NCI-H1436 (cell line): ENCODE results near the gene HCN2.
A peak's percentile ranks its signal among the peaks of the same experiment; 100 is the strongest.
"Not testable (repeated sequence)": the region's sequence is repeated elsewhere in the genome, so short reads cannot be mapped to it uniquely, and the experiment has no call there.

Experiments
- DNase-seq: peaks from one replicate; lab custom pipeline; 2025; lab: John Stamatoyannopoulos, UW

HCN2 gene

DNA sequence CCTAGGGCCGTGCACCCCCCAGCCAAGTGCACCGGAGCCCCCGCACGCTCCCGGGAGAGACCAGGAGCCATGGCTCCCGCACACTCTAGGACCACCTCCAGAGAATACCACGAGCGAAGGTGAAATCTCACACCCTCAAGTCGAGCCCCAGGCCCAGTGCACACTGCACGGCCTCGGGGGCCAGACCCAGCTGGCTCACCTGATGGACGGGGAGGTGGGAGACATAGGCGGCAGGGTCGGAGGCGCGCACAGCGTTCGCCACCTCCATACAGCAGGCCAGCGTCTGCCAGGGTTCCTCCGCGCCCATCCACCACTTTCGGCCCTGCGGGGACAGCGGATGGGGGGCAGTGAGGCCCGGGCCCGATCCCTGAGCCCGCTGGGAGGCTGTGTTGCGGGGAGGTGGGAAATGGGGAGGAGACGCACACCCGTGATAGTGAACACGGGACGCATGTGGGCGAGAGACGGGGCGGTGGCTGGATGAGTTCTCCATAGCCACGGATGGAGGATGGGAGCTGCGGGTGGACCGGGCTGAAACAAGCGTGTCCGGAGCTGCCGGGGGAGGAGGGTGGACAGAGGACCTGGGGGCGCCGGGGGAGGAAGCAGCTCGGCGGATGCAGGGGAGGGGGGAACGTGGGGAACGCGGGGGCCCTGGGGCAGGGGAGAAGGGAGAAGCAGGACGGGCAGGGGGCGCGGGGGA is 30.6 kb downstream of the HCN2 start:
- no peak for DNase-seq

DNA sequence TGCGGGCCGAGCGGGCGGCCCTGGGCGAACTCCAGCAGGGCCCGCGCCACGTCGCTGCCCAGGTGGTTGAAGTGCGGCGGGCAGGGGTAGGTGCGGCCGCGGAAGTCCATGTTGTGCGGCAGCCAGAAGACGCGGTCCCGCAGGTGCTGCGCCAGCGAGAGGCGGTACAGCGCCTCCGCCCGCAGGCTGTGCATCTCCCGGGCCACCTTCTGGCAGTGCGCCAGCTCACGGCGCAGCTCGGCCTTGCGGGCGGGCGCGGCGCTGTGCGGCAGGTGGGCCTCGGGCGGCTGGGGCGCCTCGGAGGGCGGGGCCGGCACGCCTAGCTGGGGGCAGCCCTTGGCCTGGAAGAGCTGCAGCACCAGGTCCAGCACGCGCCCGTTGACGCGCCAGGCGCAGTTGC is 31.5 kb downstream of the HCN2 start:
- DNase-seq = not testable (repeated sequence)

DNA sequence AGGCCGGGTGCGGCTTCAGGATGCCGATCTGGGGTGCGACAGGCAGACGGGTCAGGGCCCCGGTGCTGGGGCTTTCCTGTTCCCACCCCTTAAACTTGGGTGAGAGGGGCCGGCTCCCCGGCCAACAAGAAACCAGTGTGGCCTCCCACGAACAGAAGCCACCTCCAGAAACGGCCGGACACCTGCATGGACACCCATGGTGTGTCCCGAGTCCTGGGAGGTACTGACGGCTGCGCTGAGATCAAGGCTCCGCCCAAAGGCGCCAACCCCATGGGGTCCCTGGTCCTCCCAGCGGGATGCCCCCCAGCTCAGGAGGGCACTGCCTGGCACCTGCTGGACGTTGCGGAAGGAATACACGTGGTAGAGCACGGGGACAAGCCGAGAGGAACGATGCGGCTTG is 32.1 kb downstream of the HCN2 start:
- DNase-seq = no peak

DNA sequence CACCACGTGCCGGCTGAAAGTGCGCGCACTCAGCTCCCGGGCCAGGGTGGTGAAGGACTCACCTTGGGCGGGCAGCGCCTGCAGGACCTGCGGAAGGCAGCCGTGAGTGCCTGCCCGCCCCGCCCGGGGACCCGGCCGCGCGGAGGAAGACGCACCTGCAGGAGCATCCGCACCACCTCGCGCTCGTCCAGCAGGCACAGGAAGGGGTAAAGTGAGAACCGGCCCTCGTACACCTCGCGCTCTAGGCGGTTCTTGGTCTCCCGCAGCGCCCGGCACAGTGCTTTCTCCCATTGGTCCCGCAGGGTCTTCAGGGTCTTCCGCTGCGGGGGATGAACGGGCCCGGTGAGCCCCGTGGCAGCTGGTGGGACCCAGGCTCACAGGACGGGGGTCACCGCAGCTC is 33.0 kb downstream of the HCN2 start:
- no peak for DNase-seq

DNA sequence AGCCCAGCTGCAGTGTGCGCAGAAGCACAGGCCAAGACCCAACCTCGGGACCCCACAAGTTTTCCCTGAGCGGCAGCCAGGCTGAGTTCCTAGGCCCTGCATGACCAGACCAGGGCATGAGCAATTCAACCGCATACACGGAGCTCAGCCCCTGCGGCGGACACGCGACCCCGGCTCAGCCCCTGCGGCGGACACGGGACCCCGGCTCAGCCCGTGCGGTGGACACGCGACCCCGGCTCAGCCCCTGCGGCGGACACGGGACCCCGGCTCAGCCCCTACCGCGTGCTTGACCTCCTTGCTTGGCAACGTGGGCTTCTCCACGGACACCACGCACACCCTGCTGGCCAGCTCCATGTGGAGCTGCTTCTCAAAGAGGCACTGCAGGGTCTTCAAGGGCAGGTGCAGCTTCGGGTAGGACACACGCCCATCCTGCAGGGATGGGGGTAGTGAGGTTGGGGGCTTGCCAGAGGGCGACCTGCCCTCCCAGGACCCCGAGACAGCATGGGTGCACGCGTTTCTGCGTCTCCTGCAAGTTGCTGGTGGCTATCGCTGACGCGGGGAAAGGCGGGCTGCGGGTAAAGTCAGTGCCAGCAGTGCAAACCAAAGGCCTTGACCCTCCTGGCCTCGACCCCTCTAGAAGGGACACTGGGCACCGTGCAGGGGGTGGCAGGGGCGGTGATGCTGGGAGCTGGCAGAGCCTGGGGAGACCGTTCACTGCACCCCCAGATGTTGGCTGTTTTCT is 33.7 kb downstream of the HCN2 start:
- DNase-seq = no peak

DNA sequence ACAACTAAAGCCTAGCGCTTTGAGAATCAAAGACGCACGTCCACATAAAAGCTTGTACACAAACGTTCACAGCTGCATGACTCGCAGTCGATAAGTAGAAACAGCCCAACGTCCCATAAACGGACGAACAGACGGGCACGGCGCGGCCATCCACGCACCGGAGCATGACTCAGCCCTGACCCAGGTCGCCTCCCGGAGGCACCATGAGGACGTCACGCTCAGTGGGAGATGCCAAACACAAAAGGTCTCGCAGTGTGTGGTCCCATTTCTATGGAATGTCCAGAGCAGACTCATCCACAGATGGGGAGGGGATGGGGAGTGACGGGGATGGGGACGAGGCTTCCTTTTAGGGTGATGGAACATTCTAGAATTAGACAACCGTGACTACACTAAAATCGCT is 34.3 kb downstream of the HCN2 start:
- DNase-seq = no peak

DNA sequence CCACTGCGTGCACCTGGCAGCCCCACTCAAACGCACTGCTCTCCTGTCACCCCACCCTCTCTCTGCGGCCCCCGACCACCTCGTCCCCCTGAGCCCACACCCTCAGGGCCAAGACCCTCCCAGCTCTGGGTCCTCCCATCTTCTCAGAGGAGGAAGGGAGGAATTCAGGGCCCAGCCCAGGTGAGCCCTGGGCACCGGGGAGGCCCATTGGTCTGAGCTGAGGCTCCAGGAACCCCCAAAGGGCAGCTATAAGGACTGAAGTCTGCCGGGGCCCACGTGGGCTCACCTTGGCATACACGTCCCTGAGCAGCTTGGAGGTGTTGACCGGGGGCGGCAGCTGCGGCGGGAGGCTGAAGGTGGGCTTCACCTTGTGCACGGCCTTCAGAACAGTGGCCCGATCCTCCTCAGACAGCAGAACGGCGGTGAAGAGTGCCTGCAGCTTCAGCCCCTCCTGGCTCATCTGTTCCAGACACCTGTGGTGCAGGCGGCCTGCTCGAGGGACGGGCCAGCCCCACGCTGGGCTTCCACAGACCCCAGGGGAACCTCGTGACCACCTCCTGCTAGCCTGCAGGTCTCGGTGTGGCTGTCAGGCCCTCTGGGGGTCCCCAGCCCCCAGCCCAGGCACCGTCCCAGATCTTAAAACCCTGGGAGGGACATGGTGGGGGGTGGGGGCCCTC is 34.9 kb downstream of the HCN2 start:
- DNase-seq = no peak

DNA sequence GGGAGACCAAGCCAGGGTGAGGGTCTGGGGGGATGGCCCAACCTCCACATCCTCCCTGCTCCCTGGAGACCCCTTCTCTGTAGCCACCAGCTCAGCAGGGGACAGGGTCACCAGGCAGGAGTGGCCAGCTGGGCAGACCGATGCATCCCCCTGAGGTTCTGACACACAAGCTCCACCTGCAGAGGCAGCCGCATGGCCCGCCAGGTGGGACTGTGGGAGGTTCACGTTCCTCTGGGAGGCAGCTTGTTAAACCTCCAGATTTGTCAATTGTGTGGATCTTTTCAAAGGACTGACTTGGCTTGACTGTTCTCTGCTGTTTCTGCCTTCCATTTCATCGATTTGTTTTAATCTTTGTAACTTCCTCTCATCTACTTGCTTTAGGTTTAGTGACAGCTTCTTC is 35.6 kb downstream of the HCN2 start:
- no peak for DNase-seq

DNA sequence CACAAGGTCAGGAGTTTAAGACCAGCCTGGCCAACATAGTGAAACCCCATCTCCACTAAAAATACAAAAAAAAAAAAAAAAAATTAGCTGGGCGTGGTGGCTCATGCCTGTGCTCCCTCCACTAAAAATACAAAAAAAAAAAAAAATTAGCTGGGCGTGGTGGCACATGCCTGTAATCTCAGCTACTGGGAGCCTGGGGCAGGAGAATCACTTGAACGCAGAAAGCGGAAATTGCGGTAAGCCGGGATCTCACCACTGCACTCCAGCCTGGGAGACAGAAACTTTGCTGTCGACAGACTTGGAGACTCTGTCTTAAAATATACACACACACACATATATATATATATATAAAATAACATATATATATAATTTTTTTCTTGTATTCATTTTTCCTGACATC is 36.9 kb downstream of the HCN2 start:
- DNase-seq = not testable (repeated sequence)

DNA sequence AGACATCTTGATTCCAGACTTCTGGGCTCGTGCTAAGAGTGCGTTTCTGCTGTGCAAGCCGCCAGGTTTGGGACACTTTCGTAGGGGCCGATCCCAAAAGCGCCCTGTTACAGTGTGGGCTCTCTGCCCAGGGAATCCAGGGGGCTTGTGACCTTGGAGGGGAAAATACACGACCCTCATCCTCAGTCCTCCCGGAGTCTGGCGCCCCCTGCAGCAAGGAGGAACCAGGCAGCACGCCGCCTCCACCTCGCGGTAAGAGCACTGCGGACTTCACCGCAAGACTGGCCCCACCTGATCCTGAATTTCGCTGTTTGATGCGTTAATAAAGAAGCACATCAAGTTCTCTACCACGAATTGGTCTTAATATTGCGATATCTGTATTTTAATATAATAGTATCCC is 38.5 kb downstream of the HCN2 start:
- no peak for DNase-seq

DNA sequence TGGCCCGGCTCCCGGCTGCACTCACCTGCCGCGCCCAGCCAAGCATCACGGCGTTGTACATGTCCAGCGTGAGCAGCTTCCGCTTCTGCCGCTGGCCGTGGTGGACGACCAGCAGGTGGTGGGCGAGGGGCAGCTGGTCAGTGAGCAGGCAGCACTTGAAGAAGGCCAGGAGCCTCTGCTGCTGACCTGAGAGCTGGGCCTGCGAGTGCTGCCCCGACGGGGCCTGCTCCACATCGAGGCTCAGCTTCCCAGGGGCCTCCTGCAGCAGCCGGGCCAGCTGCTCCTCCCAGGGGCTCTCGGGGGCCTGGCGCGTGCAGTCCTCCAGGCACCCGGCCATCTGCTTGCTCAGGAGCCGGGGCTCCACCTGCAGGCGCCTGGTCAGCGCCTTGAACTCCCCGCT is 39.8 kb downstream of the HCN2 start:
- not testable (repeated sequence) for DNase-seq

DNA sequence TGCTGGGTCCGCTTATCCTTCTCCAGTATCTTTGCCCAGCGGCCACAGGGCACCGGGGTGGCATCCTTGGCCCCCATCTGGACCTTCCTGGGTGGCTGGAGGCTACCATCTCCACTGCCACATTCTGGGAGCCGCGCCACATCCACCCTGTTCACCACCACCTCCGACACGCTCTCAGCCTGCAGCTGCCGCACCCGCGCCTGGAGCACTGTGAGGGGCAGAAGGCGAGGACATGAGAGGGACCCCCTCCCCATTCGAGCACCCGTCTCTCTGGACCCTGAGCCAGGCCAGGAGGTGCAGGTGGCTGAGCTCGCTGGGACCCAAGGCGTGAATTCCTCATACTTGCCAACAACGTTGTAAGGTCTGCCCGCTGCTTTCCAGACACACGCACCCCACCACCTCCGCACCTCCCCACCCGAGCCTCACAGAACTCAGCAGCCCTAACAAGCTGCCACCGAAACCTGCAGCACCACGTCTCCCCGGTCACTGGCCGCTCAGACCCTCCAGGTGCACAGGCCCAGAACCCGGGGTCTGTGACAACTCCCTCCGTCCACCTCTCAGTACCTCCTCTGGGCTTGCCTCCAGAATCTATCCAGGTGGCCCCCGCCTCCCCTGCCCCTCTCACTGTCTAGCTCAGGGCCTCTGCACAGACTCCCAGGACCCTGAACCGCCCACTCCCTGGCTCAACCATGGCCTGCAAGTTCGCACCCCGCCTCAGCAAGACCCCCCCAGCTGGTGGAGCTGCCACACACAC is 40.5 kb downstream of the HCN2 start:
- DNase-seq = no peak

DNA sequence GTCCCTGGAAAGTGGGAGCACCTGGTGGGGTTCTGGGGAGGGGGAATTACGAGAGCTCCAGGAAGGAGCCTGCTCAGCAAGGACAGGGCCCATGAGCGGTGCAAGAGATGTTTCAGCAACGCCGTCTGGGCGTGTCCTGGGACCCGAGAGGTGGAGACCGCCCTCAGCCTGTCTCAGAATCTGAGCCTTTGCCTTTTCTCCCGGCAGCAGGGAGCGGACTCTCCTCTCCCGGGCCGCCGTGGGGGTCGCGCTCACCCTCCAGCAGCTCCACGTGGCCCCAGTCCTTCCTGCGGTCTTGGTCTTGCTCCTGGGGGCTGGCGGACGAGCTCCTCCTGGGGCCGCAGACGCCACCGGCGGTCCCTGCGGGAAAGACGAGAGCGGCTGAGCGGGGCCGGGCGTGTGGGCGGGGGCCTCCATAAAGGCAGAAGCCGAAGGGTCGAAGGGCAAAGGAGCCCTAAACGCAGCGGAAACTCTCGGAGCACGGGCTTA is 42.9 kb downstream of the HCN2 start:
- DNase-seq = no peak

DNA sequence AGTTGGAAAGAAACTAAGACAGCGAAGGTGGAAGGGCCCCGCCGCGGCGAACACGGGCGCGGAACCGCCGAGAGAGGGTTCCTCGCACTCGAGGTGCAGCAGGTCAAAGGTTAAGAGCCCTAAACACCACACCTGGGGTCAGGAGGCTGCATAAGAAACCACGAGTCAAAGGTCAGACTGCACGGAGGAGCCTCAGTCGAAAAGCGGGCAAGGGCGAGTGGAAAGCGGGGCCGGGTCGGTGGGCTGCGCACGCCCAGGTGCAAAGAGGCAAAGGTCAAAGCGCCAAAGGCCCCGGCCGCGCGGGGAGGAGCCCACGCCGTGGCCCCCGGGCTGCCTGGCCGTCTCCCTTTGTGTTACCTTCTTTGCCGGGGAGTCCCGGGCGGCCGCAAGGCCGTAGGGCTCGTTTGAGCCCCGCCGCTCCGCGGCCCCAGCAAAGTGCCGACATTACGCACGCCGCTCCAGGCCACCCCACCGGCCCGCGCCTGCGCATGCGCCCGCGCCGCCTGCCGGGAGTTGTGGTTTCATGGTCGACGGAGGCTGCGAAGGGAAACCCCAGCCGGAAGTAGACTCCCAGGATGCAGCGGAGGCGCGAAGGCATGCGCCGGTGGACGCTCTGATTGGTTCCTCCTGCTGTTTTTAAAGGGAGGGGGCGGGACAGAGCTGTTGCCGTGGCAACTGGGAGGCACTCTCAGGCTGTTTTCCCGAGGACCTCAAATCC is 43.5 kb downstream of the HCN2 start, which contains the start of gene POLRMT:
TSS of gene POLRMT (minus strand) at position 470 of the 718 bp plus-strand sequence. CDS start at position 445, 25 bp downstream.
- peak; percentile 97 for DNase-seq

DNA sequence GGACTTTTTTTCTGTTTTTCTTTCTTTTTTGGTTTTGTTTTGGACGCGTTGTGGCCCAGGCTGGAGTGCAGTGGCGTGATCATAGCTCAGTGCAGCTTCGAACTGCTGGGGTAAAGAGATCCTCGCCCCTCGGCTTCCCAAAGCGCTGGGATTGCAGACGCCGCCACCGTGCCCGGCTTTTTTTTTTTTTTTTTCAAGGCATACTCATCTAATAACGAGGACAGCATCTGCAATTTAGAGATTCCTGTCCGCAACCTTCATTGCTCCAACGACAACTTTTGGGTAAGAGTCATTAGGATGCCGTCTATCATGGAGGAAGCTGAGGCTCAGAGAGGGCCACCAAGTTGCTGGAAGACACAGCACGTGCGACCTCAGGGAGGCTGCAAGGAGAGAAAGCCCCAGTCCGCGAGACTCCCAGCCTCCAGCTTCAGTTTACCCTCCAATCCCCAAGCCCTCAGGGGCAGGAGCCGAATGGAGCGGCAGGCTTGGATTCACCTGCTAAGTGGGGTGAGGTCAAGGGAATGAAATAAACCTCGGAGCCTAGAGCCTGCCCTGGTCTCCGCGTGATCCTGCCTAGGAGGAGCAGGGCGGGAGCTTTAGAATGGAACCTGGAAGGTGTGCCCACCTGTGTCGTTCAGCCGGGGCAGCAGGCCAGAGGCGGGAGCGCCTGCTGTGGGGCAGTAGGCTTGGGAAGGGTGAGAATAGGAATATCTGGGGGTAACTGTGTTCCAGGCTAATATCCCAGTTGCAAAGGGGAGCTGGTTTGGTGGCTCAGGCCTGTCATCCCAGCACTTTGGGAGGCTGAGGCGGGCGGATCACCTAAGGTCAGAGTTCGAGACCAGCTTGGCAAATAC is 44.3 kb downstream of the HCN2 start:
- no peak for DNase-seq

DNA sequence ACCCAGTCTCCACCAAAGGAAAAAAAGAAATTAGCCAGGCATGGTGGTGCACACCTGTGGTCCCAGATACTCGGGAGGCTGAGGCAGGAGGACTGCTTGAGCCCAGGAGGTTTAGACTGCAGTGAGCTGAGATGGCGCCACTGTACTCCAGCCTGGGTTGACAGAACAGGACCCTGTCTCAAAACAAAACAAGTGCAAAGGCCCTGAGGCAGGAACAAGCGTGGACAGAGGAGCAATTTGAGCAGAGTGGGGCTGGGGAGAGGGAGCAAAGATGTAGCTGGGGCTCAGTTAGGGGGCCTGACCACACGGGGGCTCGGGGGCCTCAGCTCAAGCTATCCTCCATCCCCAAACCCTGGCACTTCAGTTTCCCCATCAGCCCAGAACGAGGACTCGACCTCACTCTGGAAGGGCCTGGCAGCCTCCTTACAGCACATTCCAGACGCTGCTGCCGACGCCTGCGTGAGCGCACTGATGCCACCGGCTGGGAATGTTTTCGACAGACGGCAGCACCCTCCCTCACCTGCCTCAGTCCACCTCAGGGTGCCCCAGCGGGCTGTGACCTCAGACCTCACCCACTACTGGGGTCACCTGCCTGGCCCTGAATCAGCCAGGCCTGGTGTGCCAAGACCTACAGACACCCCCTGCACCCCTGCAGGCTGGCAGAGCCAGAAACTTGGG is 45.4 kb downstream of the HCN2 start:
- DNase-seq = no peak

DNA sequence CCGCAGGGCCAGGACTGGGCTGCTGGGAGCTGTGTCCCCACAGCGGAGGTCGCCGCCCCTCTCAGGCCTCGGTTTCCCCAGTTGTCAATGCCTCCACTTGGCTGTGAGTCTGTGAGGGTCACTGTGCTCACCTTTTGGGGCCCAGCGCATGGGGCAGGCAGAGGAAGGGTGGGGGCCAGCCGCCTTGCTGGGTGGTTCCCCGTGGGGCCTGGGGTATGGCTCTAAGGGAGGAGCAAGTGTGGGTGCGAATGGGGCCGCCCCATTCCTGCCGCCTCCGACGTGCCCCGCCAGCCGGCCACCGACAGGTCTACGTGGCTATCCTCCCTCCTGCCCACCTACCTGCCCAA is 49.2 kb downstream of the HCN2 start:
- DNase-seq = no peak

DNA sequence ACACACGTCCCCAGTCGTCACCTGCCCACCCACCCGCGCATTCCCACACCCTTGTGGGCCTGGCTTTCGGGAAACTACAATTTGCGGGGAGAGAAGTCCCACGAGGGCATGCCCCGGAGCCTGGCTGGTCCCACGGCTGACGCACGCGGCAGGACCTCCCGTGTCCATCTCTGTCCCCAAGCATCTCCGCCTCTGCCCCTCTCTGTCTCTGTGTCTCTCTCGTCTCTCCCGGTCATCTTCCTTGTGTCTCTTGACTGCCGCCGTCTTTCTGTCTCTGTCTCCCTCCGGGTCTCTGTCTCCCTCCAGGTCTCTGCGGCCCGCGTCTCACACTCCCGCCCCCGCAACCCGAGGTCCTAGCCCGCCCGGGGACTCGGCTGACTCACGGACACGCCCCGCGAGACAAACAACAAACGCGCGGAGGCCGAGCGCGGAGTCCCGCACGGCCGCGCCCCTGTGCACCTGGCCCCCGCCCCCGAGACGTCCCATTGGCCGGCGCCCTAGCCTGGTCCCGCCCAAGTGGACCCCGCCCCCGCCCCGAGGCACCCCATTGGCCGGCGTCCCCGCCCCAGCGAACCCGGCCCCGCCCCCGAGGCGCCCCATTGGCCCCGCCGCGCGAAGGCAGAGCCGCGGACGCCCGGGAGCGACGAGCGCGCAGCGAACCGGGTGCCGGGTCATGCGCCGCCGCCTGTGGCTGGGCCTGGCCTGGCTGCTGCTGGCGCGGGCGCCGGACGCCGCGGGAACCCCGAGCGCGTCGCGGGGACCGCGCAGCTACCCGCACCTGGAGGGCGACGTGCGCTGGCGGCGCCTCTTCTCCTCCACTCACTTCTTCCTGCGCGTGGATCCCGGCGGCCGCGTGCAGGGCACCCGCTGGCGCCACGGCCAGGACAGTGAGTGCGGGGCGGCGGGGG is 49.8 kb downstream of the HCN2 start, which contains the start of gene FGF22:
TSS of gene FGF22 (plus strand) at position 627 of the 908 bp plus-strand sequence. CDS start at position 674, 47 bp downstream.
- DNase-seq = peak; percentile 93

DNA sequence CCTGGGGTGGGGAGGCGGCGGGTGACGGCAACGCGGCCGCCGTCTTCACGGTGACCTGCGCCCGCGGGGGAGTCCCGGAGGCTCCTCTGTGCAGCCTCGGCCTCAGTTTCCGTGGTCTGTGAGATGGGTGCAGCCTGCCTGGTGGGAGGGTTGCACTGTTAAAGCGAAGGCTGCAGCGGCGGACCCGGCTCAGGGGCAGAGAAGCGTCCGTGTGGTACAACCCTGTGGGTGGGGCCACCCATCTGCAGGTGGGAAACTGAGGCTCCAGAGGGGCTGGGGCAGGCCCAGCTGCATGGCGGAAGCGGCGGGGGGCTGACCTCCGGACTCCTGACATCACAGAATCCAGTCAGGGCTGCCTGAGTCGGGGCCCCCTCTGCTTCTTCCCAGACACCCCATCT is 50.5 kb downstream of the HCN2 start:
- no peak for DNase-seq
